H1 (cell line): ENCODE measurements around the gene METAP1D. TPM values are rescaled to one million over a fixed set of nuclear protein-coding genes. Genes with fewer than 3 reads are reported as not detected.

Source experiments
- ATF3 ChIP-seq: IDR thresholded peaks from 2 replicates; pipeline ENCODE4 v1.6.1; 2011; ENCODE audit warnings: low read depth, mild to moderate bottlenecking, low read length; ENCODE audit not compliant: insufficient read depth
- EZH2 ChIP-seq: fragments of 200-600 bp; sonication (generic); IDR thresholded peaks from 2 replicates; pipeline ENCODE4 v1.7.1; 2012; ENCODE audit warnings: low read depth, mild to moderate bottlenecking, moderate library complexity, low read length, inconsistent platforms; ENCODE audit not compliant: severe bottlenecking
- FOSL1 ChIP-seq: IDR thresholded peaks from 2 replicates; pipeline ENCODE4 v1.6.1; 2011; ENCODE audit warnings: mild to moderate bottlenecking, low read depth, low read length, moderate library complexity; ENCODE audit not compliant: insufficient read depth
- POLR2A ChIP-seq, 2 experiments: IDR thresholded peaks; 1 replicate in 1 of 2; 2 replicates in 1 of 2; pipeline ENCODE4 v1.6.1; 2011; ENCODE audit warnings: low read depth in 2 of 2, low read length in 2 of 2, mild to moderate bottlenecking in 2 of 2; ENCODE audit errors: control extremely low read depth in 1 of 2
- SAP30 ChIP-seq: fragments of 300-600 bp; sonication (generic); IDR thresholded peaks from 2 replicates; pipeline ENCODE4 v1.7.1; 2012; ENCODE audit warnings: low read length, moderate library complexity, mild to moderate bottlenecking, inconsistent platforms; ENCODE audit not compliant: insufficient read depth, insufficient replicate concordance
- YY1 ChIP-seq: IDR thresholded peaks from 2 replicates; pipeline ENCODE4 v1.6.1; 2011; ENCODE audit warnings: low read depth, mild to moderate bottlenecking, low read length
- polyA plus RNA-seq, 7 experiments: library from polyadenylated mRNA; depleted of rRNA in 3 of 7; stranded (reverse) in 5 of 7; unstranded in 2 of 7; fragments of >200 nt in 5 of 7; fragments of 200-250 nt in 2 of 7; gene quantifications; 1 replicate in 5 of 7; 2 replicates in 1 of 7; 4 replicates in 1 of 7; pipeline versions ENCODE4 v1.2.1 to v1.2.3, GENCODE V29; 2011 to 2013; ENCODE audit warnings: missing spikeins in 2 of 7, mixed read lengths in 2 of 7
- total RNA-seq: library from RNA; stranded (reverse); fragmentation: NEBNext Ultra II Directional; extraction: Animal tissue kit (Norgen Biotek cat#: 25700); gene quantifications from 2 replicates; pipeline ENCODE4 v1.2.1, GENCODE V29; 2021

Gene METAP1D
- total and polyA plus RNA-seq, 2 of the 8 experiments (the other 6 are each of a cell fraction or from before 2014, with no cell fraction given) = 3.9 to 6.2 TPM

DNA sequence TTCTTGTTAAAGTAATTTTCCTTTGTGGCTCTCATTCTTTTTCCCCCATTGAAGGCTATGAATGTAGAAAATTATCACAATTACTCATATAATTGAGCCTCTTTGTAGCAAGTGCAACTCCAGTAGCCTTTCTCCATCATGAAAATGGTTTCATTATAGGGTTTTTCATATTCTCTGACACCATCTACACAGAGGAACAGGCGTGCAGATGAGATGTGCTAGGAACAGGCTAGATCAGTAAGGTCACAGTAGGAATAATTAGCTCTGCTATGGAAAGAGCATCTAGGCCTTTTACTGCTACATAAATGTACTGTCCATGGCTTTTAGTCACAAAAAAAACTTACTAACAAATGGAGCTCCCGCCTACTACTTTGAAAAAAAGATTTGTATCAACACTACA, 73.0 kb downstream of the METAP1D start (continued):
- TF ChIP-seq ATF3 (no peak), EZH2 (no peak), YY1 (no peak), FOSL1 (no peak), SAP30 (no peak), POLR2A (IDR thresholded peaks at IDR 0.05; ENCODE audit: control extremely low read depth in 1 of 2, low read depth in 2 of 2, low read length in 2 of 2) (no peak)
